ENCODE data around the gene LARP4B. TPM values are rescaled to one million over a fixed set of nuclear protein-coding genes. Genes with fewer than 3 reads are reported as not detected.

The LARP4B gene
- total and polyA plus RNA-seq, 2 of the 13 experiments (the other 11 are each of a cell fraction or from before 2014, with no cell fraction given): 19.5 to 30.2 TPM

DNA sequence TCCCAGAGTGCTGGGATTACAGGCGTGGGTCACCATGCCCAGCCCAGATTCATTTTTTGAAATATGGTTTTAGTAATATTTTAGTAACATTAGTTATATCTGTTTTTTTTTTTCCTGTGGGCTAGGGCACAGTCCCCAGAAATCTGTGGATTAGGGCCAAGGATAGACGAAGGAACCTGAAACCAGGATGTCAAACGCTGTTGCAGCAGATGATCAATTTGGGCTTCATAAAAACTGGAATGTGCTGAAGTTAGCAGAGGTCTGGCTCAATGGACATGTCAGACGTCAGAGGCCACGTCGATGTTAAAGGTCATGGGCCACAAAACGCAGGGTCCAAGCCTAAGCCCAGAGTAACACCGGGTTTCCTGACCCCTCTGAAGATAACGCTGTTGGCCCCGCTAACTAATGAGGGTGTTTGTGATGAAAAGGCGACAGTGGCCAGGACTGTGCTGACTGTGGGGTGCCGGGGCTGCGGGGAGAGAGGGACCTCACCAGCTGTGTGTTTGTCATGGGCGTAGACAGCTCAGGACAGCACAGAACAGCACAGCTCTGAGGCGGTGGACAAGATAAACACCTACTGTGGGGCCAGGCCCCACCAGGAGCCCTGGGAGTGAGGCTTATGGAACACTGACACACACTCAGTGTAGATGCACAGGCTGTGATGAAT lies 32.9 kb upstream of the LARP4B start:
- Histone ChIP-seq H3K9me3 (ENCODE audit: low read length) (no peaks in the 10 kb centered on the region), H2AFZ (ENCODE audit: low read length) (peak overlapping the region; percentile 73), H4K20me1 (ENCODE audit: insufficient read depth, low read length) (no peaks in the 10 kb centered on the region), H3K27ac (ENCODE audit: extremely low read length, insufficient read depth, low read length) (no peak overlapping the region), H3K4me2 (ENCODE audit: low read depth, low read length) (peak overlapping the region; percentile 80), H3K36me3 (replicated peaks in 1 of 2; ENCODE audit: control insufficient read depth in 1 of 2, insufficient read depth in 2 of 2, low read length in 2 of 2) (no peaks in the 10 kb centered on the region), H3K79me2 (ENCODE audit: insufficient read depth, low read length) (no peaks in the 10 kb centered on the region), H3K9ac (ENCODE audit: insufficient read depth, low read depth, low read length) (0 out of 2 replicates have a peak overlapping the region, but pooled peaks have one; percentile 12), H3K4me1 (ENCODE audit: insufficient read depth, low read length) (peaks cover 46% of the 10 kb centered on the region), H3K27me3 (ENCODE audit: control insufficient read depth in 1 of 2, insufficient read depth in 2 of 2, low read length in 2 of 2) (peaks cover 3 to 56% of the 10 kb centered on the region in 2 experiments; a peak in 4 of 5 replicates), H3K4me3 (replicated peaks in 1 of 3; ENCODE audit: insufficient read depth in 1 of 3, low read depth in 2 of 3, low read length in 3 of 3) (peak overlapping the region; percentile 19 to 58 (median 27); a peak in 5 of 6 replicates)
- ATAC-seq (peak; percentile 80), DNase-seq (ENCODE audit: low spot score) (no peak), FAIRE-seq (no peak)
- 21% methylated on average over 15 of the region's 15 CpGs for WGBS (ENCODE audit: low lambda C conversion rate)
- intact Hi-C loops (cut with micrococcal nuclease; ENCODE audit: unreplicated experiment) (no loop called here), in situ Hi-C loops (cut with HindIII; ENCODE audit: extremely low pct_ligation_motif_present, low pct_unique_long_range_greater_than_20kb) (no loop called here)
- POLR2A ChIA-PET: no interaction called here
- no TSS peak for BruUV-seq (replicated peaks)
- CTCF ChIA-PET (ENCODE audit: low intra/inter-chr PET ratio, low total read pairs): no interaction called here
- TF ChIP-seq ZNF614 (CRISPR knock-in tag; IDR thresholded peaks at IDR 0.05; ENCODE audit: borderline replicate concordance) (no peak), NR2F1 (CRISPR knock-in tag; IDR thresholded peaks at IDR 0.05) (peak in 1 of 2 experiments; percentile 31; a peak in 1 of 4 replicates), MED8 (CRISPR knock-in tag; IDR thresholded peaks at IDR 0.05; ENCODE audit: insufficient replicate concordance) (no peak), NR2C2 (CRISPR knock-in tag; IDR thresholded peaks at IDR 0.05; ENCODE audit: borderline replicate concordance) (peak; percentile 81), ZNF121 (CRISPR knock-in tag; IDR thresholded peaks at IDR 0.05) (no peak), SALL1 (CRISPR knock-in tag; IDR thresholded peaks at IDR 0.05) (0 out of 2 replicates have a peak, but pooled peaks have one; percentile 12), ZNF343 (CRISPR knock-in tag; IDR thresholded peaks at IDR 0.05) (no peak), ZFX (CRISPR knock-in tag; IDR thresholded peaks at IDR 0.05; ENCODE audit: low read depth) (0 out of 2 replicates have a peak, but pooled peaks have one; percentile 26), ZNF17 (CRISPR knock-in tag; IDR thresholded peaks at IDR 0.05) (no peak), ZNF136 (CRISPR knock-in tag; IDR thresholded peaks at IDR 0.05; ENCODE audit: low read depth) (no peak), ZNF768 (CRISPR knock-in tag; IDR thresholded peaks at IDR 0.05) (peak; percentile 18; the same call in 1 of the 2 replicates), ZMYM4 (CRISPR knock-in tag; IDR thresholded peaks at IDR 0.05) (0 out of 2 replicates have a peak, but pooled peaks have one; percentile 18), SOX6 (IDR thresholded peaks at IDR 0.05) (no peak), SOX6 (CRISPR knock-in tag; IDR thresholded peaks at IDR 0.05) (peak; percentile 36; the same call in 1 of the 2 replicates), AHR (CRISPR knock-in tag; IDR thresholded peaks at IDR 0.05) (no peak), ZKSCAN1 (IDR thresholded peaks at IDR 0.05; ENCODE audit: low read length) (0 out of 2 replicates have a peak, but pooled peaks have one; percentile 49), ZNF432 (CRISPR knock-in tag; IDR thresholded peaks at IDR 0.05; ENCODE audit: borderline replicate concordance) (no peak)
- TF ChIP-seq, protein P1, sequence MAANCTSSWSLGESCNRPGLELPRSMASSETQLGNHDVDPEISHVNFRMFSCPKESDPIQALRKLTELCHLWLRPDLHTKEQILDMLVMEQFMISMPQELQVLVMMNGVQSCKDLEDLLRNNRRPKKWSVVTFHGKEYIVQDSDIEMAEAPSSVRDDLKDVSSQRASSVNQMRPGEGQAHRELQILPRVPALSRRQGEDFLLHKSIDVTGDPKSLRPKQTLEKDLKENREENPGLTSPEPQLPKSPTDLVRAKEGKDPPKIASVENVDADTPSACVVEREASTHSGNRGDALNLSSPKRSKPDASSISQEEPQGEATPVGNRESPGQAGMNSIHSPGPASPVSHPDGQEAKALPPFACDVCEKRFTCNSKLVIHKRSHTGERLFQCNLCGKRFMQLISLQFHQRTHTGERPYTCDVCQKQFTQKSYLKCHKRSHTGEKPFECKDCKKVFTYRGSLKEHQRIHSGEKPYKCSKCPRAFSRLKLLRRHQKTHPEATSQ (CRISPR knock-in tag; IDR thresholded peaks at IDR 0.05; ENCODE audit: borderline replicate concordance): 0 out of 2 replicates have a peak, but pooled peaks have one; percentile 21
- TF ChIP-seq, protein P2, sequence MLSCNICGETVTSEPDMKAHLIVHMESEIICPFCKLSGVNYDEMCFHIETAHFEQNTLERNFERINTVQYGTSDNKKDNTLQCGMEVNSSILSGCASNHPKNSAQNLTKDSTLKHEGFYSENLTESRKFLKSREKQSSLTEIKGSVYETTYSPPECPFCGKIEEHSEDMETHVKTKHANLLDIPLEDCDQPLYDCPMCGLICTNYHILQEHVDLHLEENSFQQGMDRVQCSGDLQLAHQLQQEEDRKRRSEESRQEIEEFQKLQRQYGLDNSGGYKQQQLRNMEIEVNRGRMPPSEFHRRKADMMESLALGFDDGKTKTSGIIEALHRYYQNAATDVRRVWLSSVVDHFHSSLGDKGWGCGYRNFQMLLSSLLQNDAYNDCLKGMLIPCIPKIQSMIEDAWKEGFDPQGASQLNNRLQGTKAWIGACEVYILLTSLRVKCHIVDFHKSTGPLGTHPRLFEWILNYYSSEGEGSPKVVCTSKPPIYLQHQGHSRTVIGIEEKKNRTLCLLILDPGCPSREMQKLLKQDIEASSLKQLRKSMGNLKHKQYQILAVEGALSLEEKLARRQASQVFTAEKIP (CRISPR knock-in tag; IDR thresholded peaks at IDR 0.05; ENCODE audit: borderline replicate concordance): 0 out of 2 replicates have a peak, but pooled peaks have one; percentile 54
- TF ChIP-seq, protein P3, sequence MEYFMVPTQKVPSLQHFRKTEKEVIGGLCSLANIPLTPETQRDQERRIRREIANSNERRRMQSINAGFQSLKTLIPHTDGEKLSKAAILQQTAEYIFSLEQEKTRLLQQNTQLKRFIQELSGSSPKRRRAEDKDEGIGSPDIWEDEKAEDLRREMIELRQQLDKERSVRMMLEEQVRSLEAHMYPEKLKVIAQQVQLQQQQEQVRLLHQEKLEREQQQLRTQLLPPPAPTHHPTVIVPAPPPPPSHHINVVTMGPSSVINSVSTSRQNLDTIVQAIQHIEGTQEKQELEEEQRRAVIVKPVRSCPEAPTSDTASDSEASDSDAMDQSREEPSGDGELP (IDR thresholded peaks at IDR 0.05; ENCODE audit: borderline replicate concordance, low read depth): peak; percentile 40; the same call in 1 of the 2 replicates
- TF ChIP-seq, protein P4, sequence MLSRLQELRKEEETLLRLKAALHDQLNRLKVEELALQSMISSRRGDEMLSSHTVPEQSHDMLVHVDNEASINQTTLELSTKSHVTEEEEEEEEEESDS (CRISPR knock-in tag; IDR thresholded peaks at IDR 0.05; ENCODE audit: borderline replicate concordance): no peak
